ENCODE data around the gene SDK1. TPM values are rescaled to one million over a fixed set of nuclear protein-coding genes. Genes with fewer than 3 reads are reported as not detected.

The SDK1 gene
- total RNA-seq, 4 donors from 2014 or later: 1.2 to 1.8 (median 1.5) TPM

- Histone ChIP-seq H3K9me3 (no peaks in the 10 kb centered on the region), H3K4me3 (no peak overlapping the region), H3K27ac (no peak overlapping the region), H3K36me3 (no peaks in the 10 kb centered on the region), H3K4me1 (no peaks in the 10 kb centered on the region), H3K27me3 (no peaks in the 10 kb centered on the region)
- intact Hi-C loops (cut with DNase I; ENCODE audit: low total_unique reads): no loop called here
- TF ChIP-seq CTCF (IDR thresholded peaks at IDR 0.05 in 4 of 5, conservative IDR thresholded peaks at IDR 0.05 in 1 of 5) (no peak), POLR2A (IDR thresholded peaks at IDR 0.05) (no peak)
- ATAC-seq: no peak
- DNase-seq: no peak
- in situ Hi-C loops (cut with MboI; ENCODE audit: low sequenced_read_pairs in 4 of 4): no loop called here
These were observed 831.2 kb downstream of the SDK1 start for GRCh38 chr7:4132221-4132620.

- intact Hi-C loops (cut with DNase I; ENCODE audit: low total_unique reads): no loop called here
- ATAC-seq (no peak), DNase-seq (no peak)
- H3K4me3 ChIP-seq: no peak overlapping the region
- TF ChIP-seq CTCF (IDR thresholded peaks at IDR 0.05 in 4 of 5, conservative IDR thresholded peaks at IDR 0.05 in 1 of 5) (no peak), POLR2A (IDR thresholded peaks at IDR 0.05) (no peak)
- H3K27me3 ChIP-seq: no peaks in the 10 kb centered on the region
- no peaks in the 10 kb centered on the region for H3K9me3 ChIP-seq
- no peaks in the 10 kb centered on the region for H3K36me3 ChIP-seq
- H3K4me1 ChIP-seq: no peaks in the 10 kb centered on the region
- no peak overlapping the region for H3K27ac ChIP-seq
- in situ Hi-C loops (cut with MboI; ENCODE audit: low sequenced_read_pairs in 4 of 4): no loop called here
These were observed 832.5 kb downstream of the SDK1 start for GRCh38 chr7:4133491-4134044.

- Histone ChIP-seq H3K27ac (peak overlapping the region in 1 of 4 donors; percentile 38), H3K9me3 (no peaks in the 10 kb centered on the region), H3K36me3 (no peaks in the 10 kb centered on the region), H3K4me1 (no peaks in the 10 kb centered on the region), H3K4me3 (no peak overlapping the region), H3K27me3 (no peaks in the 10 kb centered on the region)
- ATAC-seq: peak; percentile 26 to 60
- TF ChIP-seq CTCF (IDR thresholded peaks at IDR 0.05 in 4 of 5, conservative IDR thresholded peaks at IDR 0.05 in 1 of 5) (no peak), POLR2A (IDR thresholded peaks at IDR 0.05) (no peak)
- intact Hi-C loops (cut with DNase I; ENCODE audit: low total_unique reads): no loop called here
- no peak for DNase-seq
- in situ Hi-C loops (cut with MboI; ENCODE audit: low sequenced_read_pairs in 4 of 4): no loop called here
These were observed 833.2 kb downstream of the SDK1 start for GRCh38 chr7:4134204-4134603.

- Histone ChIP-seq H3K4me1 (no peaks in the 10 kb centered on the region), H3K27me3 (no peaks in the 10 kb centered on the region), H3K27ac (peak overlapping the region in 1 of 4 donors; percentile 38), H3K9me3 (no peaks in the 10 kb centered on the region), H3K4me3 (no peak overlapping the region), H3K36me3 (no peaks in the 10 kb centered on the region)
- in situ Hi-C loops (cut with MboI; ENCODE audit: low sequenced_read_pairs in 4 of 4) (no loop called here), intact Hi-C loops (cut with DNase I; ENCODE audit: low total_unique reads) (no loop called here)
- DNase-seq (no peak), ATAC-seq (peak; percentile 71 to 85)
- no peak for TF ChIP-seq POLR2A (IDR thresholded peaks at IDR 0.05)
- no peak for TF ChIP-seq CTCF (IDR thresholded peaks at IDR 0.05 in 4 of 5, conservative IDR thresholded peaks at IDR 0.05 in 1 of 5)
These were observed 833.6 kb downstream of the SDK1 start for GRCh38 chr7:4134631-4135030.

- intact Hi-C loops (cut with DNase I; ENCODE audit: low total_unique reads): no loop called here
- in situ Hi-C loops (cut with MboI; ENCODE audit: low sequenced_read_pairs in 4 of 4): no loop called here
- TF ChIP-seq CTCF (IDR thresholded peaks at IDR 0.05 in 4 of 5, conservative IDR thresholded peaks at IDR 0.05 in 1 of 5): no peak
- no peaks in the 10 kb centered on the region for H3K9me3 ChIP-seq
- H3K27ac ChIP-seq: no peak overlapping the region
- no peaks in the 10 kb centered on the region for H3K36me3 ChIP-seq
- no peak for DNase-seq
- H3K27me3 ChIP-seq: no peaks in the 10 kb centered on the region
- no peak for ATAC-seq
- H3K4me3 ChIP-seq: no peak overlapping the region
- H3K4me1 ChIP-seq: no peaks in the 10 kb centered on the region
These were observed 834.2 kb downstream of the SDK1 start for GRCh38 chr7:4135301-4135700.
